ENCODE data around the gene RASSF5.
"Not testable (repeated sequence)": the region's sequence is repeated elsewhere in the genome, so short reads cannot be mapped to it uniquely, and the experiment has no call there.

RASSF5 gene

GRCh38 chr1:206608108-206608698 lies 100.9 kb downstream of the RASSF5 start:
- DNase-seq (ENCODE audit: low read depth), result no peak
- peak; percentile 86 for TF ChIP-seq CTCF (IDR thresholded peaks at IDR 0.05; ENCODE audit: control insufficient read depth, insufficient read depth, low read depth, low read length, missing control alignments)
- H3K4me3 ChIP-seq (ENCODE audit: control insufficient read depth, low read depth, low read length), result no peak overlapping the region

GRCh38 chr1:206609229-206609991 lies 102.1 kb downstream of the RASSF5 start:
- no peak overlapping the region for H3K4me3 ChIP-seq (ENCODE audit: control insufficient read depth, low read depth, low read length)
- TF ChIP-seq CTCF (IDR thresholded peaks at IDR 0.05; ENCODE audit: control insufficient read depth, insufficient read depth, low read depth, low read length, missing control alignments), result no peak
- no peak for DNase-seq (ENCODE audit: low read depth)

- peak; percentile 83 for TF ChIP-seq CTCF (IDR thresholded peaks at IDR 0.05; ENCODE audit: control insufficient read depth, insufficient read depth, low read depth, low read length, missing control alignments)
- H3K4me3 ChIP-seq (ENCODE audit: control insufficient read depth, low read depth, low read length), result peak within 1 kb of the TSS; percentile 67
- peak; percentile 56 for DNase-seq (ENCODE audit: low read depth)
Measured at GRCh38 chr1:206612129-206612876, 105.0 kb downstream of the RASSF5 start, which contains the start of gene EIF2D. Gene EIF2D (minus strand): TSS chr1:206612465. CDS start chr1:206612342, 123 bp downstream.

GRCh38 chr1:206626396-206626795 lies 119.1 kb downstream of the RASSF5 start:
- not testable (repeated sequence) for H3K4me3 ChIP-seq (ENCODE audit: control insufficient read depth, low read depth, low read length); DNase-seq (ENCODE audit: low read depth)

GRCh38 chr1:206628916-206629315 lies 121.6 kb downstream of the RASSF5 start:
- H3K4me3 ChIP-seq (ENCODE audit: control insufficient read depth, low read depth, low read length), result no peak overlapping the region
- TF ChIP-seq CTCF (IDR thresholded peaks at IDR 0.05; ENCODE audit: control insufficient read depth, insufficient read depth, low read depth, low read length, missing control alignments), result no peak
- no peak for DNase-seq (ENCODE audit: low read depth)

GRCh38 chr1:206631085-206631509 lies 123.8 kb downstream of the RASSF5 start:
- peak; percentile 52 for TF ChIP-seq CTCF (IDR thresholded peaks at IDR 0.05; ENCODE audit: control insufficient read depth, insufficient read depth, low read depth, low read length, missing control alignments)
- H3K4me3 ChIP-seq (ENCODE audit: control insufficient read depth, low read depth, low read length), result no peak overlapping the region
- peak; percentile 67 for DNase-seq (ENCODE audit: low read depth)
